Measurements from ENCODE around the gene MPZL1. TPM values are rescaled to one million over a fixed set of nuclear protein-coding genes. Genes with fewer than 3 reads are reported as not detected.

Gene MPZL1
- total and polyA plus RNA-seq, 12 donors, result 12.1 to 101 (median 62.8) TPM

GRCh38 chr1:167687919-167688519 is 33.8 kb upstream of the MPZL1 start:
- H3K4me1 ChIP-seq (replicated peaks in 1 of 2), result peaks cover 15 to 31% of the 10 kb centered on the region in 2 donors
- no peaks in the 10 kb centered on the region for H3K9me3 ChIP-seq (replicated peaks in 1 of 3)
- H3K36me3 ChIP-seq (replicated peaks in 1 of 2), result peaks cover 0 to 4% of the 10 kb centered on the region in 2 donors
- H3K27me3 ChIP-seq, result no peaks in the 10 kb centered on the region
- no peak overlapping the region for H3K4me3 ChIP-seq
- no peak overlapping the region for H3K27ac ChIP-seq
- 19 to 23% (median 21%) methylated on average over 7 of the region's 7 CpGs for WGBS, 4 donors
- intact Hi-C loops (cut with DNase I), result loop anchor here in 1 of 2 donors (2.0 kb wide), 1 partner anchor 87 kb away; no protein-coding TSS in a partner anchor
- no peak for TF ChIP-seq POLR2A (IDR thresholded peaks at IDR 0.05)
- TF ChIP-seq, protein P1, sequence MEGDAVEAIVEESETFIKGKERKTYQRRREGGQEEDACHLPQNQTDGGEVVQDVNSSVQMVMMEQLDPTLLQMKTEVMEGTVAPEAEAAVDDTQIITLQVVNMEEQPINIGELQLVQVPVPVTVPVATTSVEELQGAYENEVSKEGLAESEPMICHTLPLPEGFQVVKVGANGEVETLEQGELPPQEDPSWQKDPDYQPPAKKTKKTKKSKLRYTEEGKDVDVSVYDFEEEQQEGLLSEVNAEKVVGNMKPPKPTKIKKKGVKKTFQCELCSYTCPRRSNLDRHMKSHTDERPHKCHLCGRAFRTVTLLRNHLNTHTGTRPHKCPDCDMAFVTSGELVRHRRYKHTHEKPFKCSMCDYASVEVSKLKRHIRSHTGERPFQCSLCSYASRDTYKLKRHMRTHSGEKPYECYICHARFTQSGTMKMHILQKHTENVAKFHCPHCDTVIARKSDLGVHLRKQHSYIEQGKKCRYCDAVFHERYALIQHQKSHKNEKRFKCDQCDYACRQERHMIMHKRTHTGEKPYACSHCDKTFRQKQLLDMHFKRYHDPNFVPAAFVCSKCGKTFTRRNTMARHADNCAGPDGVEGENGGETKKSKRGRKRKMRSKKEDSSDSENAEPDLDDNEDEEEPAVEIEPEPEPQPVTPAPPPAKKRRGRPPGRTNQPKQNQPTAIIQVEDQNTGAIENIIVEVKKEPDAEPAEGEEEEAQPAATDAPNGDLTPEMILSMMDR (IDR thresholded peaks at IDR 0.05), result peak; percentile 88 to 97 (median 92)
- peak; percentile 60 to 94 (median 84) for DNase-seq

- no peak for DNase-seq
- Histone ChIP-seq H3K36me3 (replicated peaks in 1 of 2) (peaks cover 0 to 6% of the 10 kb centered on the region in 2 donors), H3K9me3 (replicated peaks in 1 of 3) (no peaks in the 10 kb centered on the region), H3K27me3 (no peaks in the 10 kb centered on the region), H3K4me1 (replicated peaks in 1 of 2) (peaks cover 15 to 31% of the 10 kb centered on the region in 2 donors), H3K27ac (peak overlapping the region in 1 of 5 donors; percentile 28), H3K4me3 (no peak overlapping the region)
- 44 to 72% (median 48%) methylated on average over 5 of the region's 5 CpGs for WGBS, 4 donors
- TF ChIP-seq POLR2A (IDR thresholded peaks at IDR 0.05), result no peak
- TF ChIP-seq, protein P1 (IDR thresholded peaks at IDR 0.05), result no peak
- intact Hi-C loops (cut with DNase I), result loop anchor here in 1 of 2 donors (2.0 kb wide), 1 partner anchor 89 kb away; no protein-coding TSS in a partner anchor
These were observed 32.2 kb upstream of the MPZL1 start for GRCh38 chr1:167689567-167689920.

- H3K4me3 ChIP-seq, result no peak overlapping the region
- no peaks in the 10 kb centered on the region for H3K27me3 ChIP-seq
- WGBS, 4 donors, result 81 to 93% (median 89%) methylated on average over 4 of the region's 4 CpGs
- no peak for DNase-seq
- H3K4me1 ChIP-seq (replicated peaks in 1 of 2), result peaks cover 13 to 30% of the 10 kb centered on the region in 2 donors
- TF ChIP-seq, protein P1 (IDR thresholded peaks at IDR 0.05), result no peak
- no peak for TF ChIP-seq POLR2A (IDR thresholded peaks at IDR 0.05)
- H3K9me3 ChIP-seq (replicated peaks in 1 of 3), result no peaks in the 10 kb centered on the region
- peak overlapping the region in 1 of 5 donors; percentile 28 for H3K27ac ChIP-seq
- peaks cover 0 to 6% of the 10 kb centered on the region in 2 donors for H3K36me3 ChIP-seq (replicated peaks in 1 of 2)
- intact Hi-C loops (cut with DNase I), result no loop called here
These were observed 31.7 kb upstream of the MPZL1 start for GRCh38 chr1:167690053-167690452.

DNA sequence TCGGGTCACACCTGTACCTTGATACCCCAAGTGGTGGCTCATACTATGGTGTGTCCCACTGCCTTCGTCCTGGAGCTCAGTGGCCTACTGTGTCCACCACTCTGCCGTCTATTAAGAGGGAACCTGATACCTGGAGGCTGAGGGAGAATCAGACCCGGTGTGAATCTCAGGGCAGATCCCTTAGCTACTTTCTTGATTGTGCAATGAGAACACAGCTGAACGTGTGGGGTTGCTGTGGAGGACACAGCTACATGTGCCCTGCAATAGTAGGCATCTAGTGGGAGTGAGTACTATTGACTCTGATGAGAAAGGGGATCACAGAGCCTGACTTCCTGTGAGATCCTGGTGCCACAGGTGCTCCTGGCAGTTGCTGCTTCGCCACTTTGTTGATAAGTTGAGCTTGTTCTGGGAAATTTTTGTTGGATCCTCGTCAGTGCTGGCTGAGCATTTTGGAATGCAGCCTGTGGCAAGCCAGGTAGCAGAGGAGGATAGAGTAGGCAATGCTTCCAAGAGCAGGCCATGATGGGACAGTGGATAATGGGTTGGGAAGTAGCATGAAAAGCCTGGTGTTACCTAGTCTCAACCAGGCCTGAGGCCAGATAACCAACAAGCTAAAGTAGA is 28.2 kb upstream of the MPZL1 start:
- H3K36me3 ChIP-seq (replicated peaks in 1 of 2), result peaks cover 0 to 6% of the 10 kb centered on the region in 2 donors
- H3K27ac ChIP-seq, result no peak overlapping the region
- no peak for DNase-seq
- H3K9me3 ChIP-seq (replicated peaks in 1 of 3), result no peaks in the 10 kb centered on the region
- no peak overlapping the region for H3K4me3 ChIP-seq
- H3K4me1 ChIP-seq (replicated peaks in 1 of 2), result peaks cover 10 to 19% of the 10 kb centered on the region in 2 donors
- 89 to 94% (median 90%) methylated on average over 7 of the region's 7 CpGs for WGBS, 4 donors
- intact Hi-C loops (cut with DNase I), result no loop called here
- TF ChIP-seq, protein P1 (IDR thresholded peaks at IDR 0.05), result no peak
- no peak for TF ChIP-seq POLR2A (IDR thresholded peaks at IDR 0.05)
- H3K27me3 ChIP-seq, result no peaks in the 10 kb centered on the region
